ENCODE measurements around the gene RNU5D-1. TPM values are rescaled to one million over a fixed set of nuclear protein-coding genes. Genes with fewer than 3 reads are reported as not detected.
"Not testable (repeated sequence)": the region's sequence is repeated elsewhere in the genome, so short reads cannot be mapped to it uniquely, and the experiment has no call there.

The RNU5D-1 gene
- total and polyA plus RNA-seq, 7 experiments from 2014 or later = not detected

- H3K9me3 Mint-ChIP-seq; H3K27ac ChIP-seq (ENCODE audit: low read depth, low read length); H3K4me3 ChIP-seq (ENCODE audit: low read length); H3K27me3 ChIP-seq (ENCODE audit: control insufficient read depth in 2 of 2, insufficient read depth in 2 of 2, low read length in 2 of 2); H3K36me3 Mint-ChIP-seq; DNase-seq; H3K36me3 ChIP-seq (ENCODE audit: control insufficient read depth in 2 of 3, insufficient read depth in 3 of 3, low read length in 3 of 3); H3K27me3 Mint-ChIP-seq; POLR2A ChIA-PET; intact Hi-C loops (cut with micrococcal nuclease); H3K4me3 Mint-ChIP-seq; ATAC-seq; H3K9me3 ChIP-seq (ENCODE audit: control insufficient read depth in 2 of 3, low read length in 3 of 3); CTCF ChIA-PET; H3K27ac Mint-ChIP-seq: not testable (repeated sequence)
- H3K4me1 ChIP-seq (ENCODE audit: control insufficient read depth in 2 of 2, insufficient read depth in 2 of 2, low read length in 2 of 2) = peaks cover 6 to 15% of the 10 kb centered on the region in 2 donors
- H3K4me1 Mint-ChIP-seq = peaks cover 13 to 26% (median 17%) of the 10 kb centered on the region in 7 donors
Observed at GRCh38 chr1:44699375-44699774, 31.6 kb downstream of the RNU5D-1 start.

- Histone ChIP-seq H3K4me3 (ENCODE audit: low read length) (no peak overlapping the region), H3K27ac (ENCODE audit: low read depth, low read length) (no peak overlapping the region), H3K27me3 (ENCODE audit: control insufficient read depth in 2 of 2, insufficient read depth in 2 of 2, low read length in 2 of 2) (no peaks in the 10 kb centered on the region), H3K9me3 (ENCODE audit: control insufficient read depth in 2 of 3, low read length in 3 of 3) (no peaks in the 10 kb centered on the region), H3K4me1 (ENCODE audit: control insufficient read depth in 2 of 2, insufficient read depth in 2 of 2, low read length in 2 of 2) (peaks cover 6 to 15% of the 10 kb centered on the region in 2 donors), H3K36me3 (ENCODE audit: control insufficient read depth in 2 of 3, insufficient read depth in 3 of 3, low read length in 3 of 3) (no peaks in the 10 kb centered on the region)
- Mint-ChIP-seq H3K4me3 (no peak overlapping the region), H3K4me1 (peaks cover 15 to 26% (median 17%) of the 10 kb centered on the region in 7 donors), H3K36me3 (peaks cover 0 to 3% (median 0%) of the 10 kb centered on the region in 5 donors), H3K27ac (peak overlapping the region in 1 of 9 donors; percentile 81), H3K27me3 (no peaks in the 10 kb centered on the region), H3K9me3 (no peaks in the 10 kb centered on the region)
- CTCF ChIA-PET = interaction anchor here (0.6 kb wide), 1 partner anchor 1596 kb away, joined by 4 read pairs; no protein-coding TSS in a partner anchor
- ATAC-seq (peak; percentile 30), DNase-seq (no peak)
- intact Hi-C loops (cut with micrococcal nuclease) = no loop called here
- POLR2A ChIA-PET = interaction anchor here (0.9 to 3.0 kb wide), 3 partner anchors 10 to 24 kb away, joined by 3 to 15 read pairs (median 15); partner anchors contain the start of genes ARMH1 and TMEM53
Observed at GRCh38 chr1:44698138-44698537, 32.8 kb downstream of the RNU5D-1 start.

- intact Hi-C loops (cut with micrococcal nuclease) = loop anchor here in 1 of 2 donors (1.0 kb wide), 1 partner anchor 23 kb away; the partner anchor contains the start of genes ARMH1 and TMEM53
- Mint-ChIP-seq H3K9me3 (no peaks in the 10 kb centered on the region), H3K36me3 (no peaks in the 10 kb centered on the region), H3K4me1 (peaks cover 13 to 26% (median 17%) of the 10 kb centered on the region in 7 donors), H3K4me3 (peak overlapping the region; percentile 42 to 71 (median 62)), H3K27ac (peak overlapping the region; percentile 69 to 93 (median 84)), H3K27me3 (no peaks in the 10 kb centered on the region)
- Histone ChIP-seq H3K4me1 (ENCODE audit: control insufficient read depth in 2 of 2, insufficient read depth in 2 of 2, low read length in 2 of 2) (peaks cover 6 to 15% of the 10 kb centered on the region in 2 donors), H3K9me3 (ENCODE audit: control insufficient read depth in 2 of 3, low read length in 3 of 3) (no peaks in the 10 kb centered on the region), H3K27me3 (ENCODE audit: control insufficient read depth in 2 of 2, insufficient read depth in 2 of 2, low read length in 2 of 2) (no peaks in the 10 kb centered on the region), H3K27ac (ENCODE audit: low read depth, low read length) (peak overlapping the region; percentile 71), H3K4me3 (ENCODE audit: low read length) (no peak overlapping the region), H3K36me3 (ENCODE audit: control insufficient read depth in 2 of 3, insufficient read depth in 3 of 3, low read length in 3 of 3) (no peaks in the 10 kb centered on the region)
- DNase-seq (peak in 8 of 9 donors; percentile 20 to 58 (median 47)), ATAC-seq (peak; percentile 92)
- CTCF ChIA-PET = interaction anchor here (0.6 to 1.7 kb wide), 11 partner anchors 10 to 604 kb away, joined by 3 to 8 read pairs (median 3); partner anchors contain the start of genes ARMH1, RNU5D-1 and TMEM53
- POLR2A ChIA-PET = interaction anchor here (0.5 to 3.0 kb wide), 16 partner anchors 8 to 860 kb away, joined by 3 to 15 read pairs (median 4); partner anchors contain the start of genes ARMH1, CCDC163, HECTD3 and MMACHC
Observed at GRCh38 chr1:44696789-44697345, 34.1 kb downstream of the RNU5D-1 start.

GRCh38 chr1:44696101-44696500 lies 34.9 kb downstream of the RNU5D-1 start:
- Histone ChIP-seq H3K27ac (ENCODE audit: low read depth, low read length) (no peak overlapping the region), H3K4me3 (ENCODE audit: low read length) (no peak overlapping the region), H3K4me1 (ENCODE audit: control insufficient read depth in 2 of 2, insufficient read depth in 2 of 2, low read length in 2 of 2) (peaks cover 6 to 15% of the 10 kb centered on the region in 2 donors), H3K27me3 (ENCODE audit: control insufficient read depth in 2 of 2, insufficient read depth in 2 of 2, low read length in 2 of 2) (no peaks in the 10 kb centered on the region), H3K9me3 (ENCODE audit: control insufficient read depth in 2 of 3, low read length in 3 of 3) (no peaks in the 10 kb centered on the region), H3K36me3 (ENCODE audit: control insufficient read depth in 2 of 3, insufficient read depth in 3 of 3, low read length in 3 of 3) (no peaks in the 10 kb centered on the region)
- Mint-ChIP-seq H3K4me1 (peaks cover 13 to 26% (median 20%) of the 10 kb centered on the region in 7 donors), H3K27me3 (peaks cover 0 to 5% (median 0%) of the 10 kb centered on the region in 5 donors), H3K9me3 (no peaks in the 10 kb centered on the region), H3K27ac (peak overlapping the region; percentile 69 to 93 (median 84)), H3K36me3 (peaks cover 0 to 4% (median 0%) of the 10 kb centered on the region in 5 donors), H3K4me3 (peak overlapping the region in 2 of 10 donors; percentile 12 to 70)
- ATAC-seq (no peak), DNase-seq (no peak)
- intact Hi-C loops (cut with micrococcal nuclease) = loop anchor here in 1 of 2 donors (1.0 kb wide), 1 partner anchor 22 kb away; the partner anchor contains the start of genes ARMH1 and TMEM53
- ChIA-PET CTCF (interaction anchor here (0.6 to 1.7 kb wide), 11 partner anchors 10 to 604 kb away, joined by 3 to 8 read pairs (median 3); partner anchors contain the start of genes ARMH1, RNU5D-1 and TMEM53), POLR2A (interaction anchor here (0.7 to 3.0 kb wide), 9 partner anchors 10 to 804 kb away, joined by 3 to 15 read pairs (median 5); partner anchors contain the start of genes ARMH1, CCDC163, HECTD3 and MMACHC)

GRCh38 chr1:44695671-44696070 lies 35.3 kb downstream of the RNU5D-1 start:
- no peak for ATAC-seq
- Histone ChIP-seq H3K27me3 (ENCODE audit: control insufficient read depth in 2 of 2, insufficient read depth in 2 of 2, low read length in 2 of 2) (no peaks in the 10 kb centered on the region), H3K9me3 (ENCODE audit: control insufficient read depth in 2 of 3, low read length in 3 of 3) (no peaks in the 10 kb centered on the region), H3K4me1 (ENCODE audit: control insufficient read depth in 2 of 2, insufficient read depth in 2 of 2, low read length in 2 of 2) (peaks cover 6 to 15% of the 10 kb centered on the region in 2 donors), H3K36me3 (ENCODE audit: control insufficient read depth in 2 of 3, insufficient read depth in 3 of 3, low read length in 3 of 3) (no peaks in the 10 kb centered on the region), H3K27ac (ENCODE audit: low read depth, low read length) (no peak overlapping the region), H3K4me3 (ENCODE audit: low read length) (no peak overlapping the region)
- Mint-ChIP-seq H3K27ac (peak overlapping the region in 6 of 9 donors; percentile 39 to 92 (median 76)), H3K4me1 (peaks cover 13 to 26% (median 20%) of the 10 kb centered on the region in 7 donors), H3K27me3 (peaks cover 0 to 5% (median 0%) of the 10 kb centered on the region in 5 donors), H3K9me3 (no peaks in the 10 kb centered on the region), H3K4me3 (peak overlapping the region in 1 of 10 donors; percentile 12), H3K36me3 (peaks cover 0 to 4% (median 0%) of the 10 kb centered on the region in 5 donors)
- DNase-seq = no peak
- intact Hi-C loops (cut with micrococcal nuclease) = loop anchor here in 1 of 2 donors (1.0 kb wide), 1 partner anchor 21 kb away; the partner anchor contains the start of genes ARMH1 and TMEM53
- CTCF ChIA-PET = interaction anchor here (0.7 to 1.5 kb wide), 3 partner anchors 11 to 22 kb away, joined by 3 to 5 read pairs (median 3); partner anchors contain the start of genes ARMH1 and TMEM53
- POLR2A ChIA-PET = interaction anchor here (1.3 to 3.0 kb wide), 4 partner anchors 11 to 64 kb away, joined by 3 to 15 read pairs (median 12); partner anchors contain the start of genes ARMH1 and TMEM53

- no peaks in the 10 kb centered on the region for H3K27me3 ChIP-seq (ENCODE audit: control insufficient read depth in 2 of 2, insufficient read depth in 2 of 2, low read length in 2 of 2)
- peaks cover 0 to 5% (median 0%) of the 10 kb centered on the region in 5 donors for H3K27me3 Mint-ChIP-seq
- no peak overlapping the region for H3K4me3 ChIP-seq (ENCODE audit: low read length)
- H3K4me1 ChIP-seq (ENCODE audit: control insufficient read depth in 2 of 2, insufficient read depth in 2 of 2, low read length in 2 of 2) = peaks cover 6 to 15% of the 10 kb centered on the region in 2 donors
- ATAC-seq = no peak
- ChIA-PET POLR2A (no interaction called here), CTCF (interaction anchor here (0.7 kb wide), 1 partner anchor 12 kb away, joined by 3 read pairs; no protein-coding TSS in a partner anchor)
- peaks cover 13 to 26% (median 20%) of the 10 kb centered on the region in 7 donors for H3K4me1 Mint-ChIP-seq
- no peaks in the 10 kb centered on the region for H3K36me3 ChIP-seq (ENCODE audit: control insufficient read depth in 2 of 3, insufficient read depth in 3 of 3, low read length in 3 of 3)
- no peak for DNase-seq
- H3K4me3 Mint-ChIP-seq = no peak overlapping the region
- H3K9me3 ChIP-seq (ENCODE audit: control insufficient read depth in 2 of 3, low read length in 3 of 3) = no peaks in the 10 kb centered on the region
- H3K9me3 Mint-ChIP-seq = no peaks in the 10 kb centered on the region
- H3K27ac Mint-ChIP-seq = peak overlapping the region in 4 of 9 donors; percentile 17 to 83 (median 66)
- no peak overlapping the region for H3K27ac ChIP-seq (ENCODE audit: low read depth, low read length)
- peaks cover 0 to 4% (median 0%) of the 10 kb centered on the region in 5 donors for H3K36me3 Mint-ChIP-seq
- intact Hi-C loops (cut with micrococcal nuclease) = no loop called here
Observed at GRCh38 chr1:44694863-44695478, 36.0 kb downstream of the RNU5D-1 start.
